ENCODE data around the gene PHPT1.
"Not testable (repeated sequence)": the region's sequence is repeated elsewhere in the genome, so short reads cannot be mapped to it uniquely, and the experiment has no call there.

PHPT1 gene

GRCh38 chr9:136831002-136831719 is 18.0 kb upstream of the PHPT1 start:
- H3K36me3 ChIP-seq (ENCODE audit: insufficient read depth, low read length): peaks cover 80% of the 10 kb centered on the region
- TF ChIP-seq EZH2 (IDR thresholded peaks at IDR 0.05; ENCODE audit: borderline replicate concordance, low read depth, low read length, severe bottlenecking) (no peak), CTCF (IDR thresholded peaks at IDR 0.05; ENCODE audit: borderline replicate concordance, extremely low read depth, low read length, poor library complexity, severe bottlenecking) (no peak)
- no peak for ATAC-seq (ENCODE audit: insufficient read depth, low read depth)
- no peaks in the 10 kb centered on the region for H3K9me3 ChIP-seq (ENCODE audit: insufficient read depth, low read length, severe bottlenecking)
- no peaks in the 10 kb centered on the region for H3K27me3 ChIP-seq (ENCODE audit: insufficient read depth, low read length, poor library complexity)
- no peak overlapping the region for H3K4me3 ChIP-seq (ENCODE audit: low read depth in 1 of 2, low read length in 2 of 2)
- H3K79me2 ChIP-seq (ENCODE audit: insufficient read depth, low read length): no peaks in the 10 kb centered on the region
- no peak overlapping the region for H3K9ac ChIP-seq (ENCODE audit: low read depth, low read length)
- DNase-seq: no peak
- H2AFZ ChIP-seq (ENCODE audit: low read depth, low read length): no peak overlapping the region
- H3K4me1 ChIP-seq (ENCODE audit: insufficient read depth, low read length): no peaks in the 10 kb centered on the region
- H4K20me1 ChIP-seq (ENCODE audit: insufficient read depth, low read length): peaks cover 20% of the 10 kb centered on the region
- no peak overlapping the region for H3K27ac ChIP-seq (ENCODE audit: low read length)
- no peak overlapping the region for H3K4me2 ChIP-seq (ENCODE audit: insufficient read depth, low read length)

GRCh38 chr9:136831720-136832104 is 17.5 kb upstream of the PHPT1 start:
- Histone ChIP-seq H3K27ac (ENCODE audit: low read length) (no peak overlapping the region), H3K27me3 (ENCODE audit: insufficient read depth, low read length, poor library complexity) (no peaks in the 10 kb centered on the region), H3K4me2 (ENCODE audit: insufficient read depth, low read length) (no peak overlapping the region), H3K79me2 (ENCODE audit: insufficient read depth, low read length) (no peaks in the 10 kb centered on the region), H3K9ac (ENCODE audit: low read depth, low read length) (no peak overlapping the region), H3K9me3 (ENCODE audit: insufficient read depth, low read length, severe bottlenecking) (no peaks in the 10 kb centered on the region), H3K36me3 (ENCODE audit: insufficient read depth, low read length) (peaks cover 80% of the 10 kb centered on the region), H3K4me3 (ENCODE audit: low read depth in 1 of 2, low read length in 2 of 2) (no peak overlapping the region), H3K4me1 (ENCODE audit: insufficient read depth, low read length) (no peaks in the 10 kb centered on the region), H2AFZ (ENCODE audit: low read depth, low read length) (no peak overlapping the region), H4K20me1 (ENCODE audit: insufficient read depth, low read length) (peaks cover 20% of the 10 kb centered on the region)
- ATAC-seq (ENCODE audit: insufficient read depth, low read depth) (no peak), DNase-seq (no peak)
- TF ChIP-seq CTCF (IDR thresholded peaks at IDR 0.05; ENCODE audit: borderline replicate concordance, extremely low read depth, low read length, poor library complexity, severe bottlenecking) (no peak), EZH2 (IDR thresholded peaks at IDR 0.05; ENCODE audit: borderline replicate concordance, low read depth, low read length, severe bottlenecking) (no peak)

- H3K79me2 ChIP-seq (ENCODE audit: insufficient read depth, low read length): no peaks in the 10 kb centered on the region
- H3K4me2 ChIP-seq (ENCODE audit: insufficient read depth, low read length): no peak overlapping the region
- H4K20me1 ChIP-seq (ENCODE audit: insufficient read depth, low read length): peaks cover 20% of the 10 kb centered on the region
- H3K27me3 ChIP-seq (ENCODE audit: insufficient read depth, low read length, poor library complexity): no peaks in the 10 kb centered on the region
- ATAC-seq (ENCODE audit: insufficient read depth, low read depth) (no peak), DNase-seq (no peak)
- no peak overlapping the region for H2AFZ ChIP-seq (ENCODE audit: low read depth, low read length)
- no peak for TF ChIP-seq EZH2 (IDR thresholded peaks at IDR 0.05; ENCODE audit: borderline replicate concordance, low read depth, low read length, severe bottlenecking)
- TF ChIP-seq CTCF (IDR thresholded peaks at IDR 0.05; ENCODE audit: borderline replicate concordance, extremely low read depth, low read length, poor library complexity, severe bottlenecking): no peak
- peaks cover 73% of the 10 kb centered on the region for H3K36me3 ChIP-seq (ENCODE audit: insufficient read depth, low read length)
- no peak overlapping the region for H3K9ac ChIP-seq (ENCODE audit: low read depth, low read length)
- H3K4me1 ChIP-seq (ENCODE audit: insufficient read depth, low read length): no peaks in the 10 kb centered on the region
- no peak overlapping the region for H3K27ac ChIP-seq (ENCODE audit: low read length)
- H3K9me3 ChIP-seq (ENCODE audit: insufficient read depth, low read length, severe bottlenecking): no peaks in the 10 kb centered on the region
- H3K4me3 ChIP-seq (ENCODE audit: low read depth in 1 of 2, low read length in 2 of 2): no peak overlapping the region
These were observed 16.6 kb upstream of the PHPT1 start for GRCh38 chr9:136832581-136832980.

- not testable (repeated sequence) for ATAC-seq (ENCODE audit: insufficient read depth, low read depth); H3K27ac ChIP-seq (ENCODE audit: low read length); H3K9me3 ChIP-seq (ENCODE audit: insufficient read depth, low read length, severe bottlenecking); DNase-seq; H3K4me1 ChIP-seq (ENCODE audit: insufficient read depth, low read length); H3K27me3 ChIP-seq (ENCODE audit: insufficient read depth, low read length, poor library complexity); H2AFZ ChIP-seq (ENCODE audit: low read depth, low read length); H3K9ac ChIP-seq (ENCODE audit: low read depth, low read length); H3K4me2 ChIP-seq (ENCODE audit: insufficient read depth, low read length); H3K4me3 ChIP-seq (ENCODE audit: low read depth in 1 of 2, low read length in 2 of 2); H3K79me2 ChIP-seq (ENCODE audit: insufficient read depth, low read length)
- H3K36me3 ChIP-seq (ENCODE audit: insufficient read depth, low read length): peaks cover 72% of the 10 kb centered on the region
- H4K20me1 ChIP-seq (ENCODE audit: insufficient read depth, low read length): peaks cover 20% of the 10 kb centered on the region
These were observed 15.7 kb upstream of the PHPT1 start for GRCh38 chr9:136833381-136834048.
